Sigmoid colon (tissue), 7 donors: Measurements from ENCODE around the gene TTLL10. TPM values are rescaled to one million over a fixed set of nuclear protein-coding genes. Genes with fewer than 3 reads are reported as not detected.

Source experiments
- DNase-seq: peaks from one replicate; pipeline ENCODE4 v3.0.0-alpha.2; 2019
- H3K27ac ChIP-seq, 4 donors: fragments of 200-600 bp; sonication (generic); one replicate each; pipeline ENCODE4 v1.5.1; 2016 to 2019; ENCODE audit warnings: mild to moderate bottlenecking in 1 of 4
- H3K27me3 ChIP-seq, 3 donors: fragments of 200-600 bp; sonication (generic); one replicate each; pipeline ENCODE4 v1.5.1; 2019; ENCODE audit warnings: mild to moderate bottlenecking in 1 of 3
- H3K36me3 ChIP-seq, 4 donors: fragments of 200-600 bp; sonication (generic); one replicate each; pipeline ENCODE4 v1.5.1; 2016 to 2019
- H3K4me1 ChIP-seq, 4 donors: fragments of 200-600 bp; sonication (generic); one replicate each; pipeline ENCODE4 v1.5.1; 2017 to 2019
- H3K4me3 ChIP-seq, 4 donors: fragments of 200-600 bp; sonication (generic); one replicate each; pipeline ENCODE4 v1.5.1; 2017 to 2019; ENCODE audit warnings: mild to moderate bottlenecking in 2 of 4, moderate library complexity in 1 of 4
- H3K9me3 ChIP-seq, 4 donors: fragments of 200-600 bp in 3 of 4; sonication (generic) in 3 of 4; one replicate each; pipeline versions ENCODE4 v1.5.1 to v1.6.1; 2013 to 2019
- EP300 ChIP-seq, 4 donors: sonication (generic); formaldehyde crosslinking; IDR thresholded peaks; one replicate each; pipeline ENCODE4 v1.6.1; 2017; ENCODE audit warnings: antibody characterized with exemption in 4 of 4
- POLR2A ChIP-seq, 2 donors: fragments of 450-650 bp; IDR thresholded peaks; one replicate each; pipeline ENCODE4 v1.6.1; 2016; ENCODE audit warnings: antibody characterized with exemption in 2 of 2, mild to moderate bottlenecking in 2 of 2, moderate library complexity in 2 of 2
- POLR2AphosphoS5 ChIP-seq, 4 donors: sonication (generic); formaldehyde crosslinking; IDR thresholded peaks; one replicate each; pipeline ENCODE4 v1.6.1; 2017; ENCODE audit warnings: antibody characterized with exemption in 4 of 4
- WGBS, 2 donors: extraction: QIAGEN DNeasy Blood & Tissue Kit; methylation state at CpG; one replicate each; pipeline ENCODE4 v1.1.7; 2013; 5-methylcytosine and 5-hydroxymethylcytosine counted together
- intact Hi-C: fragments of 100-400 bp; cut with DNase I; formaldehyde crosslinking; loops from one replicate; pipeline ENCODE4 v1.15.1; 2023
- polyA plus RNA-seq, 3 donors: library from polyadenylated mRNA; stranded (reverse); fragments of 200-250 nt; gene quantifications; one replicate each; pipeline ENCODE4 v1.2.3, GENCODE V29; 2013
- total RNA-seq, 4 donors: library from RNA; depleted of rRNA; stranded (reverse); fragments of >200 nt; gene quantifications; one replicate each; pipeline ENCODE4 v1.1.0, GENCODE V29; 2016
- TF ChIP-seq, protein P1 (sequence below), 4 experiments: fragments of 450-650 bp in 3 of 4; fragments of 200-600 bp in 1 of 4; IDR thresholded peaks; one replicate each; pipeline ENCODE4 v1.5.1; 2016 to 2019; ENCODE audit warnings: antibody characterized with exemption in 4 of 4, mild to moderate bottlenecking in 3 of 4, moderate library complexity in 2 of 4
- donor health status: healthy with polysubstance abuse.
- donor health status: Bipolar disorder and iron deficiency.
- donor health status: healthy.

Gene TTLL10
- total and polyA plus RNA-seq, 7 donors, result 0.46 to 0.70 (median 0.60) TPM; not detected in 4

DNA sequence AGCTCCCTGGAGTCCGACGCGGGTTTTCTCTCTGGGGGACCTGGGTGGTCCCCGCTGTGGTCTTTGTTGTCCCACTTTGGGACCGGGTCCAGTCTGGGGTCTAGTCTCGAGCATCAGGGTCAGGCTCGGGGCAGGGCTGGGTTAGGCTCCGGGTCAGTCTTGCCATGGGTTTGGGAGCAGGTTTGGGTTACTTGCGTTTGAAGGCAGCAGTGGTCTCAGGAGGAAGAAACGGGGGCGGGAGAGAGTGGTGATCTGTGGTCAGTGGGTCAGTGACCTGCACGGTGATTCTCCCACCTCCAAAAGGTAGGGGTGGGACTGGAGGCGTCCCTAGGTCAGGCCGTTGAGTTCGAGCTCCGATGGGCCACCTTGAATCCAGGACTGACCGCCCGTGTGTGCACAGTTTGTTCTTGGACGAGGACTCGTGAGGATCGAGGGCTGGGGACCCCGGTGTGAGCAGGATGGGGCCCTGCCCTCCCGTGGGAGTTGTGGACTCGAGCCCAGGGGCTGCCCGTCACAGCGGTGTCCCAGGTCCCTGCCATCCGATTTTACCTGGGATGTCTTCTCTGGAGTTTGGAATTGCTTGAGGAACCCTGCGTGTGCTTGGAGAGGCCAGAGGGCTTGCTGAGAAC is 60.6 kb downstream of the TTLL10 start:
- no peak for DNase-seq
- Histone ChIP-seq H3K9me3 (no peaks in the 10 kb centered on the region), H3K4me3 (no peak overlapping the region), H3K27me3 (peaks cover 2 to 20% (median 14%) of the 10 kb centered on the region in 3 donors), H3K36me3 (no peaks in the 10 kb centered on the region), H3K4me1 (peaks cover 0 to 47% (median 30%) of the 10 kb centered on the region in 4 donors), H3K27ac (no peak overlapping the region)
- WGBS, 2 donors, result 94 to 96% methylated on average over 28 of the region's 28 CpGs
- TF ChIP-seq, protein P1, sequence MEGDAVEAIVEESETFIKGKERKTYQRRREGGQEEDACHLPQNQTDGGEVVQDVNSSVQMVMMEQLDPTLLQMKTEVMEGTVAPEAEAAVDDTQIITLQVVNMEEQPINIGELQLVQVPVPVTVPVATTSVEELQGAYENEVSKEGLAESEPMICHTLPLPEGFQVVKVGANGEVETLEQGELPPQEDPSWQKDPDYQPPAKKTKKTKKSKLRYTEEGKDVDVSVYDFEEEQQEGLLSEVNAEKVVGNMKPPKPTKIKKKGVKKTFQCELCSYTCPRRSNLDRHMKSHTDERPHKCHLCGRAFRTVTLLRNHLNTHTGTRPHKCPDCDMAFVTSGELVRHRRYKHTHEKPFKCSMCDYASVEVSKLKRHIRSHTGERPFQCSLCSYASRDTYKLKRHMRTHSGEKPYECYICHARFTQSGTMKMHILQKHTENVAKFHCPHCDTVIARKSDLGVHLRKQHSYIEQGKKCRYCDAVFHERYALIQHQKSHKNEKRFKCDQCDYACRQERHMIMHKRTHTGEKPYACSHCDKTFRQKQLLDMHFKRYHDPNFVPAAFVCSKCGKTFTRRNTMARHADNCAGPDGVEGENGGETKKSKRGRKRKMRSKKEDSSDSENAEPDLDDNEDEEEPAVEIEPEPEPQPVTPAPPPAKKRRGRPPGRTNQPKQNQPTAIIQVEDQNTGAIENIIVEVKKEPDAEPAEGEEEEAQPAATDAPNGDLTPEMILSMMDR (IDR thresholded peaks at IDR 0.05), result no peak
- no peak for TF ChIP-seq POLR2A (IDR thresholded peaks at IDR 0.05)
- TF ChIP-seq EP300 (IDR thresholded peaks at IDR 0.05), result no peak
- no peak for TF ChIP-seq POLR2AphosphoS5 (IDR thresholded peaks at IDR 0.05)
- intact Hi-C loops, result no loop called here

DNA sequence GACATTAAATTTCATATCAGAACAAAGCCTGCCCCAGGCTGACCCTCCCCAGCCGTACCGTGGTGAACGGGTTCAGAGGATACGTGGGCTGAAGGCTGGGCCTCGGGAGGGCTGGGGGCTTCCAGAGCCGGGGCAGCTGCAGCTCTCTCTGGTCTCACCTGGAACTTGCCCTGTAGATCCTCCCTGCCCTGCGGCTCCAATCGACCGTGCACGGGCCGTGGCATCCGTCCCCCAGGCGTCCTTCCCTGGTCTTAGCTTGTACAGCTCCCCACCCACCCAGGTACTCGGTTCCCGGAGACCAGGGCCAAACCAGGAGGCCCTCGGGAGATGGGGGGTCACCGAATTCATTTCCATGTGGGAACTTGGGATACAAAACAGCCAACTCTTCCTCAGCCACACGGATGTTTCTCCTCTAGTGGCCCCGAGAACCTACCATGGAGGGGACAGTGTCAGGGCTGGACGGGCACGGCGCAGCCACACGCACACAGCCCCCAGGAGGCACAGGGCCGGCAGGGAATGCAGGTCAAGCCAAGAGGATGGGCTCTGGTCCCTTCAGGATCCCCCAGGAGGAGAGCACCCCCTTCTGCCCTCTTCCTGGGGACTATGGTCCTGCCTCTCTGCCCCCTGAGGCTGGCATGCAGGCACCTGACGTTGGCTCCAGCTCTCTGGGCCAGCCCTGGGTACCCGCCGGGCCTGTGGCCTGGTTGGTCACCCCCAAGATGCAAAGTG is 61.5 kb downstream of the TTLL10 start:
- 90 to 92% methylated on average over 27 of the region's 27 CpGs for WGBS, 2 donors
- TF ChIP-seq POLR2A (IDR thresholded peaks at IDR 0.05) (no peak), EP300 (IDR thresholded peaks at IDR 0.05) (no peak), POLR2AphosphoS5 (IDR thresholded peaks at IDR 0.05) (no peak)
- TF ChIP-seq, protein P1 (IDR thresholded peaks at IDR 0.05), result no peak
- H3K9me3 ChIP-seq, result no peaks in the 10 kb centered on the region
- no peaks in the 10 kb centered on the region for H3K36me3 ChIP-seq
- DNase-seq, result no peak
- H3K27me3 ChIP-seq, result peaks cover 8 to 29% (median 23%) of the 10 kb centered on the region in 3 donors
- peaks cover 0 to 38% (median 21%) of the 10 kb centered on the region in 4 donors for H3K4me1 ChIP-seq
- H3K27ac ChIP-seq, result no peak overlapping the region
- no peak overlapping the region for H3K4me3 ChIP-seq
- intact Hi-C loops, result no loop called here

DNA sequence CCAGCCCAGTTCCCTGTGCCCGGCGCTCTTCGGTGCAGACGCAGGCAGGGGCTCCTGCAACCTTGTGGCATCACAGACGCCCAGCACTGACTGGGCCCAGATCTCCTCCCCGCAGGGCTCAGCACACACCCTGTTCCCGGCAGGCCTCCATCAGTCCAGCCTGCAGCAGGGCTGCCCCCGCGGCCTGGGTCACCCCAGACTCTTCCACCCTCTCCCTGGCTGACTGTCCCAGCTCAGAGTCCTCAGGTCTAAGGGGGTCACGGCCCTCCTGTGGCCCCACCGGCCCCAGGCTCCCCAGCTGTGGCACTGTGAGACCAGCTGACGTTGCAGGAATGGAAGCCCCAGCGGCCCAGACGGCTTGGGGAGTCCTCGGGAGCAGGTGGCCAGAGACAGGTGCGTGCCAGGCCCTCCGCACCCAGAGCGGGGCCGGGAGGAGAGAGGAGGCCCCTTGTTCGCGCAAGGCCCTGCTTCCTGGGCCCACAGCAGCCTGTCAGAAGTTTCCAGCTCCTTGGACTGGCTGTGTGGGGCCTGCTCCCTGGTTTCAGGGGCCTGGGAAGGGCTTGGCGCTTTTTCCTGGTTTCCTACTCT is 62.6 kb downstream of the TTLL10 start:
- H3K9me3 ChIP-seq, result no peaks in the 10 kb centered on the region
- H3K4me1 ChIP-seq, result peaks cover 0 to 28% (median 12%) of the 10 kb centered on the region in 4 donors
- H3K27me3 ChIP-seq, result peaks cover 8 to 31% (median 24%) of the 10 kb centered on the region in 3 donors
- H3K4me3 ChIP-seq, result no peak overlapping the region
- no peak for DNase-seq
- 59 to 76% methylated on average over 22 of the region's 22 CpGs for WGBS, 2 donors
- no peak overlapping the region for H3K27ac ChIP-seq
- H3K36me3 ChIP-seq, result no peaks in the 10 kb centered on the region
- no peak for TF ChIP-seq POLR2AphosphoS5 (IDR thresholded peaks at IDR 0.05)
- TF ChIP-seq, protein P1 (IDR thresholded peaks at IDR 0.05), result no peak
- TF ChIP-seq POLR2A (IDR thresholded peaks at IDR 0.05), result no peak
- TF ChIP-seq EP300 (IDR thresholded peaks at IDR 0.05), result no peak
- intact Hi-C loops, result no loop called here

DNA sequence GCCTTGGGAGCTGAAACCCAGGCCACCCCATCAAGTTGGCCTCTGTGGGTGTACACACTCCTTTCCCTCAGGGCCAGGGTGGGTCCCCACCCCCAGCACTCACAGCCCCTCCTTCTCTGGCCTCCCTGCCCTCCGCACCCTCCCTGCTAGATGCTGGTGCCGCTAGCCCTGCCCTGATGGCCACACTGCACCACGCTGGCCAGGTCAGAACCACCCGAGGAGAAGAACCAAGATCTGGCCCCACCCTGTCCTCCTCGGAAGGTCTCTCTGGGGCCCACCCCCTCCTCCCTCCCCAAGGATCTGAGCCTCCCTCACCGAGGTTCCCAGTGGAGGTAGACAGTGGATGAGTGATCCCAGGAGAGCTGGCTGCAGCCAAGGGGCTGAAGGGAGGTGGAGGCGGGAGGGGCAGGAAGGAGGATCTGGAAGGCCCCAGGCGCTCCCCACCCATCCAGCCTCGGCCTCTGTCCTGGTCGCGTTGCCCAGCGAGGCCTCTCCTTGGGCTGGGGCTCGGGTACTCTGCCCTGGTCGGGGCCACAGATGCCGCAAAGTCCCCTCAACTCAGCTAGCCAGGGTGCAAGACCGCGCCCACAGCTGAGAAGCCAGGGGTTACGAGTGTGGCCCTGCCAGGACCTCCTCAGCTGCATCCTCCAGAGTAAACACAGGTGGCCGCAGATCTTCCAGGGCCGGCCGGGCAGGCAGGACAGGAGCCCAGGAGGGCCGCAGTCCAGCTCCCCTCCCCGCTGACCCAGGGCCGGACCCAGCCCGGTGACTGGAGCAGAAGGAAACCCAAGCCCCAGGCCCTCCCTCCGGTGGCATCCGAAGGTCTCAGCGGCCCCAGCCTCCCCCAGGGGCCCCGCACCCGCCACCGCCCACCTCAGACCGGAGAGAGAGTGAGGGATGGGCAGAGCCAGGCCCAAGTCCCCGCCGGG is 63.5 kb downstream of the TTLL10 start:
- WGBS, 2 donors, result 14 to 37% methylated on average over 34 of the region's 34 CpGs
- Histone ChIP-seq H3K27ac (no peak overlapping the region), H3K4me3 (no peak overlapping the region), H3K4me1 (peaks cover 0 to 28% (median 11%) of the 10 kb centered on the region in 4 donors), H3K36me3 (no peaks in the 10 kb centered on the region), H3K27me3 (peaks cover 8 to 31% (median 24%) of the 10 kb centered on the region in 3 donors), H3K9me3 (no peaks in the 10 kb centered on the region)
- no peak for DNase-seq
- TF ChIP-seq, protein P1 (IDR thresholded peaks at IDR 0.05), result no peak
- TF ChIP-seq EP300 (IDR thresholded peaks at IDR 0.05) (no peak), POLR2AphosphoS5 (IDR thresholded peaks at IDR 0.05) (no peak), POLR2A (IDR thresholded peaks at IDR 0.05) (no peak)
- intact Hi-C loops, result no loop called here
